ENCODE measurements around the gene CLDN16.

The CLDN16 gene

DNA sequence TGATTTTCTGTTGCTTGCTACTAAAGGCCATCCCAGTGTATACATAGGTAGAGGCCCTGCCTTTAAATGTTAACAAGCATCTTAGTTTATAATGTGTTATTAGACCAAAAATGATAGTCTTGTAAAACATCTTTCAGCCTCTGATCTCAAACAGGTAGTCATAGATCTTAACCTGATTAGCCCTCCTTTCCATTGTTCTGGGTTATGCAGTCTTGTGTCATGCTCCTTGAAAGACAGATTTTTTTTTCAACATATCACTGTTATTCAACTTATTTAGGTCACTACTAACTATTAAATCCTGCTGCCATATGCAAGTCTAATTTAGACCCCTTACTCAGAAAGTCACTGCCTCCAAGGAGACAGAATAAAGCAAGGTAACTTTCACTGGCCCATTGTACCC lies 19.1 kb upstream of the CLDN16 start:
- no peaks in the 10 kb centered on the region for H3K4me1 Mint-ChIP-seq (ENCODE audit: low read depth)
- H3K9me3 Mint-ChIP-seq = no peaks in the 10 kb centered on the region
- H3K36me3 Mint-ChIP-seq (ENCODE audit: low read depth) = no peaks in the 10 kb centered on the region
- H3K27ac Mint-ChIP-seq = no peak overlapping the region
- DNase-seq = no peak
- peaks cover 12% of the 10 kb centered on the region for H3K27me3 Mint-ChIP-seq
- H3K4me3 Mint-ChIP-seq = no peak overlapping the region

DNA sequence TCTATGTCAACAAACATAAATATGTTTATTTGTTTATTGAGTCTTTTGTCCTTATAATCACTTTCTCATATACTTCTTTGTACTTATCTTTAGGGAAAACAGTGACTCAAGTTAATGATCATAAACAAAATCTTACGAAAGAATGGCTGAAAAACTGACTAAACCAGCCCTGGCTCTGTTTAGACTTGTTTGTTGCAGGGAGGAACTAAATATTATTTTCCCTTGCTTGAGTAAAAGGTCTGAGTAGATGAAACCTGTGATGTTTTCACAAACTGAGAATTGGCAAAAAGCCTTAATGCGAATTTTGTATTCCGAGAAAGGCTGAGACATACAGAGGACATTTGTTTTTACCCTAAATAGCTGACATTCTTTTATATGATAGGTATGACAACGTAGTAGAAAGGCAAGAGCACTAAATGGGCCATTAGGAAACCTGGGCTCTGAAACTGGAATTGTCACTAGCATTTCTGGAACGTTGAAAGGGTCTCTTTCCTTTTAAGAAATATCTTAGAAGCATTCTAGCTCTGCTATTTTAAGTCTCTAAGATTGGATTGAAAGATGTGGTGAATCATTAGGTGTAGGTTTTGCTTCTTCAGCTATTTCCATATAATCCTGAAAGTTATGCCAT lies 18.2 kb upstream of the CLDN16 start:
- DNase-seq = no peak
- Mint-ChIP-seq H3K36me3 (ENCODE audit: low read depth) (no peaks in the 10 kb centered on the region), H3K4me1 (ENCODE audit: low read depth) (no peaks in the 10 kb centered on the region), H3K4me3 (no peak overlapping the region), H3K27ac (no peak overlapping the region), H3K9me3 (no peaks in the 10 kb centered on the region), H3K27me3 (peaks cover 15% of the 10 kb centered on the region)

DNA sequence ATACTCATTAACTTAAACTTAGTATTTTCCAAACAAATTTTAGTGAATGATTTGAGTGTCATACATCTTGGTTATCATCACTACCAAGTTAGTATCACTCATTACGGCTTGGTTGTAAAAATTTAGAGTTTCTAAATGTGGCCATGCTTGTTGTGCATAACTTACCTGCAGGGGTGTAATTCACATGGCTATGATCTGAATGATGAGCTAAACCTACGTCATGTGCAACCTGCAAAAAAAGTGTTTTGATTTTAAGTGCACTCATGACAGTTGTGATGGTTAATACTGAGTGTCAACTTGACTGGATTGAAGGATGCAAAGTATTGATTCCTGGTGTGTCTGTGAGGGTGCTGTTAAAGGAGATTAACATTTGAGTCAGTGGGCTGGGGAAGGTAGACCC lies 17.6 kb upstream of the CLDN16 start:
- H3K4me3 Mint-ChIP-seq = no peak overlapping the region
- no peaks in the 10 kb centered on the region for H3K36me3 Mint-ChIP-seq (ENCODE audit: low read depth)
- DNase-seq = no peak
- H3K4me1 Mint-ChIP-seq (ENCODE audit: low read depth) = no peaks in the 10 kb centered on the region
- H3K9me3 Mint-ChIP-seq = no peaks in the 10 kb centered on the region
- no peak overlapping the region for H3K27ac Mint-ChIP-seq
- H3K27me3 Mint-ChIP-seq = peaks cover 18% of the 10 kb centered on the region

DNA sequence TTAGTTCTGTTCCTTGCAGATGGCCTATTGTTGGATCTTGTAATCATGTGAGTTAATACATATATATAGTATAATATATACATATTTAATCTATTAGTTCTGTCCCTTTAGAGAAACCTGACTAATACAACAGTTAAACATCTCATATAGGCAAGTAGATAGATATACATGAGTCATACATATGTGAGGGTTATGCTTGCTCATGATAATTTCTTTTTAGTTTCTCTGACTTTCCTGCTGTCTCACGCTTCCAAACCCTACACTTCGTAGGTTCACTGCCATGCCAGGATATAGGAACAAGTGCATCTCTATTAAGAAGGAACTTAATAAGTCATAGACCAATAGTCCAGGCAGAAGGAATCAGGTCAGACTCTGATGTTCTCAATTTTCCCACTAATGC lies 16.8 kb upstream of the CLDN16 start:
- no peaks in the 10 kb centered on the region for H3K4me1 Mint-ChIP-seq (ENCODE audit: low read depth)
- H3K27me3 Mint-ChIP-seq = peaks cover 22% of the 10 kb centered on the region
- H3K27ac Mint-ChIP-seq = no peak overlapping the region
- no peak overlapping the region for H3K4me3 Mint-ChIP-seq
- DNase-seq = no peak
- H3K36me3 Mint-ChIP-seq (ENCODE audit: low read depth) = no peaks in the 10 kb centered on the region
- no peaks in the 10 kb centered on the region for H3K9me3 Mint-ChIP-seq

DNA sequence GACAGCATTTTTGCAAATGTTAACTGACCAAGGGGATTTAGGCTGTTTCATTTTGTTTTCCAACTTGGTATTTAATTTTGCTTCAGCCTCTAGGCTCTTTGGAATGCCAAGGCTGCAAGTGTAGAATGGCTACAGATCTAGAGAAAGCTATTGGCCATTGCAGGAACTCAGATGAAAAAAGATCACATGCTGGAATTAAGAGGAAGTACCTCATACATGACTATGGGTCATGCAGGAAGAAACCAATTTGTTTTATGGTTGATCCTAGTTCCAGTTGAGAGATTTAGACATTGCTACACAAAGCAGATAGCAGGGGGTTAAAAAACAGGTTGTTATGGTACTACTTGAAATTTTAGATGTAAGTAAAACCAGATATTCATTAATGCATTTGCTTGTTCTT lies 12.7 kb upstream of the CLDN16 start:
- no peak overlapping the region for H3K27ac Mint-ChIP-seq
- no peaks in the 10 kb centered on the region for H3K9me3 Mint-ChIP-seq
- H3K36me3 Mint-ChIP-seq (ENCODE audit: low read depth) = no peaks in the 10 kb centered on the region
- H3K4me3 Mint-ChIP-seq = no peak overlapping the region
- no peak for DNase-seq
- H3K27me3 Mint-ChIP-seq = peaks cover 40% of the 10 kb centered on the region
- H3K4me1 Mint-ChIP-seq (ENCODE audit: low read depth) = no peaks in the 10 kb centered on the region

DNA sequence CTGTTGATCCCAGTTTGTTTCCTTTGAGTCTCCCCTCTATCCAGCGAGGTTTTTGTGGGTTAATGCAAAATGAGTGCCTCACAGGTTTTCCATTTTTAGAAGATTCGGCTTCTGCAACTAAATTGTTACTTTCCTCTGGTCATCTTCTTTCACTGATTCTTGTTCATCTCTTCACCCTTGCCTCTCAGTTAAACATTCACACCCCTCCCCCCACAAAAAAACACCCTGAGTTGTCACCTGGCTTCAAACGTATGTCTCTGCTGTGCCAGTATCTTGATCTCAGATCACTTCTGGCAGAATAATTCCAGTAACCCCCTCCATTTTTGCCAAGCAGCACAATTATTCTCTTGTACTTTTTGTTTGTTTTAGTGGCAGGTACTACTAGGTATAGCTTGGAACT lies 12.3 kb upstream of the CLDN16 start:
- H3K9me3 Mint-ChIP-seq = no peaks in the 10 kb centered on the region
- no peaks in the 10 kb centered on the region for H3K4me1 Mint-ChIP-seq (ENCODE audit: low read depth)
- no peak overlapping the region for H3K27ac Mint-ChIP-seq
- no peak for DNase-seq
- H3K27me3 Mint-ChIP-seq = peaks cover 37% of the 10 kb centered on the region
- no peak overlapping the region for H3K4me3 Mint-ChIP-seq
- H3K36me3 Mint-ChIP-seq (ENCODE audit: low read depth) = no peaks in the 10 kb centered on the region

DNA sequence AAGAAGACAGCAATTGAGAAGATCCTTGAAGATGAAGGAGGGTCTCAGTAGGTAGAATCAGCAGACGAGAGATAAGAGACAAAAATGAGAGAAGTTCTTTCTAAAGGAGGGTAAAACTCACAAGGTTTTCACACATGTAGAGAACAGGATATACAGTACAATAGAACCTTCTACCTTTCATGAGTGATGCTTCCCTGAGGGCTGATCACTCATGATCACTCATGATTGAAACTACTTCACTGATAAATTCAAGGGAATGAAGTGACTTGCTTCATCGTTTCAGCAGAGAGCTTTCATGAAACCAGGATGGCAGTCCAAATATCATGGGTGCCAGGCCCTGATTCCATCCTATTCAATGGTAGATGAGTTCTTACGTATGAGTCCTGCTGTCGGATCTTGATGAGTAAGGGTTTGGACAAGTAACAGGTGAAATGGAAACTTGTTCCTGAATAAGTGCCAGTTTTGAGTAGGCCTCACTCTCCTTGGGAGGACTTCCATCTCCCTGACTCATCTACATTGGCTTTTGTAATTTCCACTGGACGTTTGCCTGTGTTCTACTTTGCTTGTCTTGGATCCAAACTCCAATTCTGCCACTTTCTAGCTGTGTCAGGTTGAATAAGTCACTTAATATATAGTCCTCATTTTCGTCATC lies 9.6 kb upstream of the CLDN16 start:
- H3K27me3 Mint-ChIP-seq = peaks cover 28% of the 10 kb centered on the region
- DNase-seq = no peak
- no peaks in the 10 kb centered on the region for H3K36me3 Mint-ChIP-seq (ENCODE audit: low read depth)
- H3K4me3 Mint-ChIP-seq = no peak overlapping the region
- no peak overlapping the region for H3K27ac Mint-ChIP-seq
- H3K4me1 Mint-ChIP-seq (ENCODE audit: low read depth) = peaks cover 13% of the 10 kb centered on the region
- no peaks in the 10 kb centered on the region for H3K9me3 Mint-ChIP-seq

DNA sequence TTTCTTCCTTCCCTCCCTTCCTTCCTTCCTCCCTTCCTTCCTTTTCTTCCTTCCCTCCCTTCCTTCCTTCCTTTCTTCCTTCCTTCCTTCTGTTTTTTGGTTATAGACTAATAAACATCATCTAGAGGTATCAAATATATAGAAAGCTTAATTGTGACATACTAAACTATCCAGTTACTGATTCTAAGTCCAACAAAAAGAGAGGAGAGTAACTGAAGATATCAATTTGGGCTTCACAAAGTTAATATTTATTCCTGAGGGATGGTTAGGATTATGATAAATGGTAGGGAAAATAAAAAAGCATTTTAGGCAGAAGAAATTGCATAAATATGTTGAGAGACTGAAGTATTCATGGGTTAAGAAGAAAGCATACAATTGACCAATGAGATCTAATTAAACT lies 7.8 kb upstream of the CLDN16 start:
- H3K4me1 Mint-ChIP-seq (ENCODE audit: low read depth) = peaks cover 13% of the 10 kb centered on the region
- no peaks in the 10 kb centered on the region for H3K9me3 Mint-ChIP-seq
- H3K27ac Mint-ChIP-seq = no peak overlapping the region
- H3K36me3 Mint-ChIP-seq (ENCODE audit: low read depth) = no peaks in the 10 kb centered on the region
- DNase-seq = no peak
- H3K27me3 Mint-ChIP-seq = peaks cover 23% of the 10 kb centered on the region
- H3K4me3 Mint-ChIP-seq = no peak overlapping the region

DNA sequence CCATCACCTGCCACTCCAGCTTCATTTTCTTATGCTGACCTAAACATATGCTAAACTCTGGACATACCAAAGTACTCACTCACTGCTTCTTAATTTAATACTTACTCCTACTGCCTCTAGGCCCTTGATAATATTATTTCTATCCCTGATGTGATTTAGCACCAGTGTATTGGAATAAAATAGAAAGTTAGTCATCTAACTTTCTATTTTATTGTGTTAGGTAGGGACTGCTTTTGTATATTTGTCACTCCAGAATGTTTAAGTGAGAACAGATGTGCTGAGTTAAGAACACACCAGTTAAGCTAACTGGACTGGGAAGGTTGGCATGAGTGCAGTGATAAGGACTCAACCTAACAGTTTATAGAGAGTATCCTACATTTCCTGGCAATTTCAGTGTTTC lies 6.5 kb upstream of the CLDN16 start:
- DNase-seq = no peak
- no peaks in the 10 kb centered on the region for H3K36me3 Mint-ChIP-seq (ENCODE audit: low read depth)
- H3K4me1 Mint-ChIP-seq (ENCODE audit: low read depth) = peaks cover 13% of the 10 kb centered on the region
- no peak overlapping the region for H3K27ac Mint-ChIP-seq
- H3K4me3 Mint-ChIP-seq = no peak overlapping the region
- peaks cover 15% of the 10 kb centered on the region for H3K27me3 Mint-ChIP-seq
- no peaks in the 10 kb centered on the region for H3K9me3 Mint-ChIP-seq

DNA sequence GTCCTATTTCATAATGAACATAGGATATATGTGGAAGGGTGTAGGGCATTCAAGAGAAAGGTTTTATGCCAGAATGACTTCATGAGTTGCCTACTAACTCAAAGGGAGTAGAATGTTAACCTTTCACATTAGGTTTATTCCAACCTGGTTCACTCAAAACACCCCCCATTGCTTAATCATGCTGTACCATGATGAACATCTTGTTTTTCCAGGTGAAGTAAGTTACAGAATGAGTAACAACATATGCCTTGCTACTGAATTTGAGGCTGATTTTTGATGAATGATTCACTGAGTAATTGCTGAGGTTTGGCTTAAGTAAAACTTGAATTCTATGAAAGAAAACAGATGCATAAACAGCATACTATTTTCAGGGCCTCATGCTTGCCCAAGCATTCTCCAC lies 5.9 kb upstream of the CLDN16 start:
- H3K4me1 Mint-ChIP-seq (ENCODE audit: low read depth) = peaks cover 13% of the 10 kb centered on the region
- no peaks in the 10 kb centered on the region for H3K9me3 Mint-ChIP-seq

DNA sequence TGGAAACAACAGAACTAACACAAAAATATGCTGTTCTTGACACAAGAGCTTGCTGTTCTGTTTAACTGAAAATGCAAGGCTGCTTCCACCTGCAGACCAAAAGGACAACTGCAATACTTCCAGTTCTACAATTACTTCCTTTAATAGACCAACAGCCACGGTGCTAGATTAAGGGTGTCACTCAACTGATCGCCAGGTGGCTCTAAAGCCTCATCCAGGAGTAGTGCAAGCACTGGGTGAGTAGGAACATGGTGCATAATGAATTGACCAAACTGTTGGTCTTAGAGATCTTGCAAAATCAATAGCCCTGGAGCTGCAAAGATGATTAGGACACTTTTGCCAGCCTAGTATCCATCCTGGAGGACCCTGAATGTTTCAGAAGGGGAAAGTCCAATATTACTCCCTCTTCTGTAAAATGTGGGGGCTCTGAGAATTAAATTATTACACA lies 3.6 kb upstream of the CLDN16 start:
- Mint-ChIP-seq H3K4me3 (no peak overlapping the region), H3K27ac (no peak overlapping the region), H3K9me3 (no peaks in the 10 kb centered on the region), H3K4me1 (ENCODE audit: low read depth) (peaks cover 13% of the 10 kb centered on the region), H3K27me3 (peaks cover 10% of the 10 kb centered on the region), H3K36me3 (ENCODE audit: low read depth) (no peaks in the 10 kb centered on the region)
- no peak for DNase-seq

More for the DNA sequence above, 5.9 kb upstream of the CLDN16 start:
- Mint-ChIP-seq H3K27ac (peak overlapping the region; percentile 12), H3K36me3 (ENCODE audit: low read depth) (no peaks in the 10 kb centered on the region), H3K4me3 (no peak overlapping the region), H3K27me3 (peaks cover 9% of the 10 kb centered on the region)
- DNase-seq = no peak

DNA sequence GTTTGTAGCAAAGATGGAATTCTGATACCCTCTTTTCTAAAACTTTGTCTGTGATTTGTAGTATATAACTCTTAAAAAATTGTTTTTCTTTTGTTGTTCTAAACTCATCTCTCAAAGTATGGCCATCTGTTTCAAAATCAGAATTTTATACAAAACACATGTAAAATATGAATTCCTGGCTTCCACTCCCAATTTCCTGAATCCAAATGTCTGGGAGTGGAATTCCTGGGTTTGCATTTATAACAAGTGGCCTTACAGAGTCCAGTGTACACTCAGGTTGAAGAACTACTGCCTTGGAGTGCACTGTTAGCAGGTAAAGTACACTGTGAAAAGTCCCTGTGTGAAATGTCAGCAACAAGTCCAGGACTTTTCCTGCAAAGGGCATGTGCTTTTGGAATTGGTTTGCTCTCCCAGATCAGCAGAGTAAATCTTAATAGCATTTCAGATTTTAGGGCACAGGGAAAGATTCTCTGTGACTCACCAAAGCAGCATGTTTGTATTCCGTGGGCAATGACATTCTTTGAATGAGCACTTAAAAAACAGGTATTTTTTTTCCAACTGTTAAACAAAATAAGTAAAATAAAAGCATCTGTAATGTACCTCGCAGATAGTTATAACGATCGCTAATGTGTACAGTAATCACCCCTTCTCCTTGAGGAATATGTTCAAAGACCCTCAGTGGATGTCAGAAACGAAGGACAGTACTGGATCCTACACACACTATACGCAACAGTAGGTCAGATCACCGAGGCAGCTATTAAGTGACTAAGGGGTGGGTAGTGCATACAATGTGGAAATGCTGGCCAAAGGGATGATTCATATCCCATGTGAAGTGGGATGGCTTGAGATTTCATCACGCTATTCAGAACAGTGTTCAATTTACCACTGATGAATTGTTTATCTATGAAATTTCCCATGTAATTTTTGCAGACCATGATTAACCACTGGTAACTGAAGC lies 2.0 kb upstream of the CLDN16 start:
- H3K4me1 Mint-ChIP-seq (ENCODE audit: low read depth) = peaks cover 13% of the 10 kb centered on the region
- H3K36me3 Mint-ChIP-seq (ENCODE audit: low read depth) = no peaks in the 10 kb centered on the region
- peaks cover 9% of the 10 kb centered on the region for H3K27me3 Mint-ChIP-seq
- DNase-seq = no peak
- no peaks in the 10 kb centered on the region for H3K9me3 Mint-ChIP-seq
- no peak overlapping the region for H3K27ac Mint-ChIP-seq
- no peak overlapping the region for H3K4me3 Mint-ChIP-seq

DNA sequence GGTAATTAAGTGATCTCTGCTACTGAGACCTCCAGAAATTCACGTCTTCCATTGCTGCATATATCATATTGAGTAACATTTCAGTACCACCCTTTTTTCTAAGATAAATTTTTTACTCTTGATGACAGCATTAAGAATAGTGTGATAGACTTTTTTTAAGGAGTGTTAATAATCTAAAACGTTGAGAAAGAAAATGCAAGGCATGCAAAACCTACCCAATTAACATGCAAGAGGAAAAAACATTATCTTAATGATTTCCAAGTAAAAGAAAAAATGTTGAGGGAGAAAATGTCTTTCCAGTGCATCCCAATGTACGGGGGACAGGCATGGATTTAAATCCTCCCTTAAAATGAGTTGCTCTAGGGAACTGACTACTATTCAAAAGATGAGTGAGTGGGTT lies 740 bp downstream of the CLDN16 start:
- Mint-ChIP-seq H3K36me3 (ENCODE audit: low read depth) (no peaks in the 10 kb centered on the region), H3K9me3 (no peaks in the 10 kb centered on the region), H3K27me3 (peaks cover 9% of the 10 kb centered on the region), H3K4me3 (no peak overlapping the region), H3K4me1 (ENCODE audit: low read depth) (no peaks in the 10 kb centered on the region), H3K27ac (no peak overlapping the region)
- no peak for DNase-seq

DNA sequence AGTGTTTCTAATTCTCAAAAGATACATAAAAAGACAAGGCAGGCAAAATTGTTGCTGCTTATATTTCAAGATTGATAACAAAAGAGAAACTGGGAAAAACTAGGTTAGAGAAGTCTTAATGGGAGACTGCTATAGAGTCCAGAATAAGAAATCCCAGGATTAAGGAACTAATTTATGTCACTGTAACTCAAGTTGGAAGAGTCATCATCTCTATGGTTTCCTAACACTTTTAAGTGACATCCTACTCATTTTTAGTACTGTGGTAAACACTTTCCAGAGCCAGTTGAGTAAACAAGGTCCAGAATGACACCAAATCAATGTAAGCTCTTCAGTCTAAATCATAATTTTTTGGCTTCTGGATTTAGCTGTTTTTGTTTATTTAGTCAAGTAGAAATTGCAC lies 8.0 kb downstream of the CLDN16 start:
- Mint-ChIP-seq H3K36me3 (ENCODE audit: low read depth) (no peaks in the 10 kb centered on the region), H3K4me3 (no peak overlapping the region), H3K27me3 (peaks cover 11% of the 10 kb centered on the region), H3K9me3 (no peaks in the 10 kb centered on the region), H3K4me1 (ENCODE audit: low read depth) (no peaks in the 10 kb centered on the region), H3K27ac (no peak overlapping the region)
- DNase-seq = no peak

DNA sequence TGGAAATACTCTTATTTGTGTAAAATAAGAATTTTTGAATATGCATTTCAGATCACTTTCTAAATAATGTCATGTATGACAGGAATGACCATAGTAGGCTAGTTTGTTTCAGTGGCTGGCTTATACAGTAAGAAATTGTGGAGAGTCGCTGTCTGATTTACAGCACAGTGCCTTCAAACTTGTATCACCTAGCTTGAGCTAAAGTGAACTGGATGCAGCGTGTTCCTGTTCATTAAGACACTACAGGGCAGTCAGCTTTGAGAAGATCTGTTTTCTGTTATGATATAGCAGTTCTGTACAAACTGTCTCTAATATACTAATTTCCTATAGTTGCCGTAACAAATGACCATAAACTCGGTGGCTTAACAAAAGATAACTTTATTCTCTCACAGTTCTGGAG lies 9.9 kb downstream of the CLDN16 start:
- no peaks in the 10 kb centered on the region for H3K9me3 Mint-ChIP-seq
- no peaks in the 10 kb centered on the region for H3K4me1 Mint-ChIP-seq (ENCODE audit: low read depth)
- DNase-seq = no peak
- H3K27ac Mint-ChIP-seq = no peak overlapping the region
- H3K4me3 Mint-ChIP-seq = no peak overlapping the region
- peaks cover 15% of the 10 kb centered on the region for H3K27me3 Mint-ChIP-seq
- no peaks in the 10 kb centered on the region for H3K36me3 Mint-ChIP-seq (ENCODE audit: low read depth)
